HFFc6 (cell line): ENCODE results near the gene KIF18B. TPM values are rescaled to one million over a fixed set of nuclear protein-coding genes. Genes with fewer than 3 reads are reported as not detected.

Experiments used
- DNase-seq: peaks from one replicate; pipeline ENCODE4 v3.0.0-alpha.2; 2018
- H3K27ac Mint-ChIP-seq: 2 replicates; pipeline ENCODE4 v1.8.0; 2020; ENCODE audit warnings: mild to moderate bottlenecking, mixed read lengths
- H3K27me3 Mint-ChIP-seq: 2 replicates; pipeline ENCODE4 v1.8.0; 2021; ENCODE audit warnings: mild to moderate bottlenecking, moderate library complexity, mixed read lengths; ENCODE audit not compliant: insufficient read depth
- H3K36me3 Mint-ChIP-seq: 2 replicates; pipeline ENCODE4 v1.8.0; 2021; ENCODE audit warnings: low read depth, mixed read lengths
- H3K4me1 Mint-ChIP-seq: 2 replicates; pipeline ENCODE4 v1.8.0; 2020; ENCODE audit warnings: low read depth, mixed read lengths
- H3K4me3 Mint-ChIP-seq: 2 replicates; pipeline ENCODE4 v1.8.0; 2020; ENCODE audit warnings: mild to moderate bottlenecking, moderate library complexity, mixed read lengths
- H3K9me3 Mint-ChIP-seq: 2 replicates; pipeline ENCODE4 v1.8.0; 2020; ENCODE audit warnings: mild to moderate bottlenecking, mixed read lengths
- CTCF ChIP-seq: fragments of 200-600 bp; sonication (generic); IDR thresholded peaks from 2 replicates; pipeline ENCODE4 v1.5.0; 2021; ENCODE audit warnings: antibody characterized with exemption, mild to moderate bottlenecking
- total RNA-seq, 6 experiments: library from RNA; stranded (reverse); fragmentation: NEBNext Ultra II Directional; extraction: Animal tissue kit (Norgen Biotek cat#: 25700); gene quantifications; 2 replicates in 1 of 6; 3 replicates in 5 of 6; pipeline ENCODE4 v1.2.3, GENCODE V29; 2021

KIF18B gene
- total RNA-seq, 6 experiments from 2014 or later: 11.4 to 25.6 (median 24.1) TPM

- no peaks in the 10 kb centered on the region for H3K36me3 Mint-ChIP-seq
- peaks cover 20% of the 10 kb centered on the region for H3K4me1 Mint-ChIP-seq
- H3K27ac Mint-ChIP-seq: no peak overlapping the region
- H3K9me3 Mint-ChIP-seq: no peaks in the 10 kb centered on the region
- no peak for TF ChIP-seq CTCF
- H3K4me3 Mint-ChIP-seq: no peak overlapping the region
- no peaks in the 10 kb centered on the region; the same call in 1 of the 2 replicates for H3K27me3 Mint-ChIP-seq
- no peak for DNase-seq
Observed at GRCh38 chr17:44914148-44914547, 33.4 kb downstream of the KIF18B start.

GRCh38 chr17:44913676-44914075 is 33.9 kb downstream of the KIF18B start:
- Mint-ChIP-seq H3K27me3 (no peaks in the 10 kb centered on the region; the same call in 1 of the 2 replicates), H3K9me3 (no peaks in the 10 kb centered on the region), H3K4me1 (peaks cover 24% of the 10 kb centered on the region), H3K4me3 (no peak overlapping the region), H3K36me3 (no peaks in the 10 kb centered on the region), H3K27ac (no peak overlapping the region)
- no peak for DNase-seq
- no peak for TF ChIP-seq CTCF

- H3K9me3 Mint-ChIP-seq: no peaks in the 10 kb centered on the region
- no peak overlapping the region for H3K4me3 Mint-ChIP-seq
- H3K36me3 Mint-ChIP-seq: no peaks in the 10 kb centered on the region
- no peak overlapping the region for H3K27ac Mint-ChIP-seq
- DNase-seq: no peak
- H3K4me1 Mint-ChIP-seq: peaks cover 28% of the 10 kb centered on the region
- TF ChIP-seq CTCF: no peak
- no peaks in the 10 kb centered on the region; the same call in 1 of the 2 replicates for H3K27me3 Mint-ChIP-seq
Observed at GRCh38 chr17:44912763-44913544, 34.6 kb downstream of the KIF18B start.

GRCh38 chr17:44911133-44912001 is 36.2 kb downstream of the KIF18B start:
- peak; percentile 66; the same call in 1 of the 2 replicates for TF ChIP-seq CTCF
- Mint-ChIP-seq H3K36me3 (no peaks in the 10 kb centered on the region), H3K4me3 (no peak overlapping the region), H3K9me3 (no peaks in the 10 kb centered on the region), H3K27me3 (peaks cover under 1% of the 10 kb centered on the region; the same call in 1 of the 2 replicates), H3K4me1 (peaks cover 36% of the 10 kb centered on the region), H3K27ac (no peak overlapping the region)
- DNase-seq: peak; percentile 44

GRCh38 chr17:44910231-44911106 is 37.1 kb downstream of the KIF18B start:
- no peak for TF ChIP-seq CTCF
- peaks cover 5% of the 10 kb centered on the region for H3K27me3 Mint-ChIP-seq

More at GRCh38 chr17:44910231-44911106, 37.1 kb downstream of the KIF18B start:
- H3K4me1 Mint-ChIP-seq: peaks cover 45% of the 10 kb centered on the region
- H3K4me3 Mint-ChIP-seq: no peak overlapping the region
- peak overlapping the region; percentile 90 for H3K27ac Mint-ChIP-seq
- H3K36me3 Mint-ChIP-seq: no peaks in the 10 kb centered on the region
- H3K9me3 Mint-ChIP-seq: no peaks in the 10 kb centered on the region
- no peak for DNase-seq
